ENCODE data around the gene CC2D1A.

The CC2D1A gene

DNA sequence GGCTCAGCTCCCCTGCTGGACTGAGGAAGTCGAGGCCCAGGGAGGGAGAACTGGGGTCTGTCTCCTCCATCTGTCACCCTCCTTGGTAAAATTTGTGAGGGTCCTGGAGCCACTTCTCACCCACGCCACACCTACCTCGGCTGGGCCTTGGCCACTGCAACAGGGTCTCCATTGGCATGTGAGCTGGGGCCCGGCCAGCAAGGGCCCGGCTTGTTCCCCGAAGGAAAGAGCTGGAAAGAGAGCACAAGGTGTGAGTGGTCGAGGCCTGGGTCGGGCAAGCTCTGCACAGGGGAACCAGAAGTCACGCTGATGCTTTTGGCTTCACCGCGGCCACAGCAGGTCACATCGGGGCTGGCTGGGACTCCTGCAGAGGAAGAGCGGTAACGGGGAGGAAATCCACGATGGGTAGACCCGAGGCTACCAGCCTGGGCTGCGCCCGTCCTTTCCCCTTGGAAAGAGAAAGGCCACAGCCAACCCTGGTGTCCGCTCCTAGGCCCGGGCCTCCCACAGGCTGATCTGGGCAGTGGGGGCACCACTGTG, 20.1 kb upstream of the CC2D1A start:
- H3K4me1 ChIP-seq (ENCODE audit: control insufficient read depth in 2 of 2, insufficient read depth in 2 of 2, low read length in 2 of 2), result peaks cover 55% of the 10 kb centered on the region in 2 donors
- no peaks in the 10 kb centered on the region for H3K27me3 ChIP-seq (ENCODE audit: control insufficient read depth in 2 of 2, insufficient read depth in 2 of 2, low read length in 2 of 2)
- peak overlapping the region; percentile 77 to 81 for H3K27ac ChIP-seq (ENCODE audit: low read depth in 2 of 2, low read length in 2 of 2)
- H3K4me3 ChIP-seq (ENCODE audit: low read length in 2 of 2), result no peak overlapping the region
- H3K9ac ChIP-seq (ENCODE audit: low read depth in 1 of 2, low read length in 2 of 2), result peak overlapping the region; percentile 15 to 62
- H3K9me3 ChIP-seq (ENCODE audit: control insufficient read depth in 2 of 2, low read length in 2 of 2), result no peaks in the 10 kb centered on the region
- H3K36me3 ChIP-seq (ENCODE audit: control insufficient read depth in 2 of 2, insufficient read depth in 2 of 2, low read length in 2 of 2), result no peaks in the 10 kb centered on the region

DNA sequence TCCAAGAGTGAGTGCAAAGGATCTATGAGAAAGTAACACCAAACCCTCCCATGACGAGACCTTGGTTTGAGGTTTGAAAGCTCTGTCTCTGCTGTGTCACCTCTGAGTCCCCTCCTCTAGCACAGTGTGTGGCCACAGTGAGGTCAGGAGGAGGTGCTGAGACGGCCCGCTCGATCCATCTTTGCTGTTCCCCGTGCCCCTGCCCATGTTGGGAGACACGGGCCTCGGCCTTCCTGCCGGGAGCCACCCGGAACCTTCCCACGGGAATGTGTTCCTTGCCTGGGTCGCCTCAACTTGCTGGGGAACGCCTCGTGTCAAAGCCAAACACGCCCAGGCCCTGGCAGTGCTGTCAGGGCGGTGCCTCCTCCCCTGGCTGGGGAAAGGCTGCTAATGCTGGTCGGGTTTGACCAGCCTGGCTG, 19.0 kb upstream of the CC2D1A start:
- Histone ChIP-seq H3K27me3 (ENCODE audit: control insufficient read depth in 2 of 2, insufficient read depth in 2 of 2, low read length in 2 of 2) (no peaks in the 10 kb centered on the region), H3K9ac (ENCODE audit: low read depth in 1 of 2, low read length in 2 of 2) (peak overlapping the region; percentile 29 to 44), H3K4me3 (ENCODE audit: low read length in 2 of 2) (peak overlapping the region in 1 of 2 donors; percentile 1), H3K4me1 (ENCODE audit: control insufficient read depth in 2 of 2, insufficient read depth in 2 of 2, low read length in 2 of 2) (peaks cover 44 to 45% of the 10 kb centered on the region in 2 donors), H3K27ac (ENCODE audit: low read depth in 2 of 2, low read length in 2 of 2) (peak overlapping the region; percentile 73 to 80), H3K9me3 (ENCODE audit: control insufficient read depth in 2 of 2, low read length in 2 of 2) (no peaks in the 10 kb centered on the region), H3K36me3 (ENCODE audit: control insufficient read depth in 2 of 2, insufficient read depth in 2 of 2, low read length in 2 of 2) (no peaks in the 10 kb centered on the region)

DNA sequence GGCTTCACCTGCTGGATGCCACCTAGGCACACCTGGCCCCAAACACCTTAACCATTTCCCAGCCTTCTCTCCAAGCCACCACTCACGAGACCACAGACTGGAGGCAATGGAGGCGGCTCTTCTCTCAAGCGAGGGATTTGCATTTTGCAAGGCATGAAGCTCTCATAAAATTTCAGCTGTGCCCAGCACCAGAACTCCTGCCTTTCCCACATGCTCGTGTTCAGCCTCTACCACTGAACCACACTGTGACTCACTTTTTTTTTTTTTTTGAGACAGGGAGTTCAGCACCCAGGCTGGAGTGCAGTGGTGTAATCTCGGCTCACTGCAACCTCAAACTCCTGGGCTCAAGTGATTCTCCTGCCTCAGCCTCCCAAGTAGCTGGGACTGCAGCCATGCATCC, 18.5 kb upstream of the CC2D1A start:
- H3K4me3 ChIP-seq (ENCODE audit: low read length in 2 of 2), result no peak overlapping the region
- H3K27ac ChIP-seq (ENCODE audit: low read depth in 2 of 2, low read length in 2 of 2), result peak overlapping the region; percentile 73 to 80
- H3K9ac ChIP-seq (ENCODE audit: low read depth in 1 of 2, low read length in 2 of 2), result peak overlapping the region; percentile 38 to 44
- H3K27me3 ChIP-seq (ENCODE audit: control insufficient read depth in 2 of 2, insufficient read depth in 2 of 2, low read length in 2 of 2), result no peaks in the 10 kb centered on the region
- H3K9me3 ChIP-seq (ENCODE audit: control insufficient read depth in 2 of 2, low read length in 2 of 2), result no peaks in the 10 kb centered on the region
- H3K4me1 ChIP-seq (ENCODE audit: control insufficient read depth in 2 of 2, insufficient read depth in 2 of 2, low read length in 2 of 2), result peaks cover 39 to 43% of the 10 kb centered on the region in 2 donors
- H3K36me3 ChIP-seq (ENCODE audit: control insufficient read depth in 2 of 2, insufficient read depth in 2 of 2, low read length in 2 of 2), result no peaks in the 10 kb centered on the region

DNA sequence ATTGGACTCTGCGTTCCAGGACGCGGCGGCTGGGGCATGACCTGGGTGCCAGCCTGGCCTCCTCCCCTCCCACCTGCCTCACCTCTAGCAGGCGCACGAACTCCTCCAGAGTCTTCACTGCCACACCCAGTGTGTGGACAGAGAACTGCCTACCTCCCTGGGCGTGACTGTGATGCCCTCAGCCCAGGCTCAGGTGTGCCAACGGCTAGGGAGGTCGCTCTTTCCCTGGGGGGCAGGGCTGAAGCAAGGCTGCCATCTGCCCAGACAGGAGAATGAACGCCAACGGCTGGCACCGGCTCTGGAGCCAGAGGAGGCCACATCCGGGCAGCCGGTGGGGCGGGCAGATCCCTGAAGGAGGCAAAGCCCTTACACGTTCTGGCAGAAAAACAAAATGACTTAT, 17.7 kb upstream of the CC2D1A start:
- Histone ChIP-seq H3K9me3 (ENCODE audit: control insufficient read depth in 2 of 2, low read length in 2 of 2) (no peaks in the 10 kb centered on the region), H3K36me3 (ENCODE audit: control insufficient read depth in 2 of 2, insufficient read depth in 2 of 2, low read length in 2 of 2) (no peaks in the 10 kb centered on the region), H3K27ac (ENCODE audit: low read depth in 2 of 2, low read length in 2 of 2) (peak overlapping the region; percentile 73 to 80), H3K4me1 (ENCODE audit: control insufficient read depth in 2 of 2, insufficient read depth in 2 of 2, low read length in 2 of 2) (peaks cover 37 to 42% of the 10 kb centered on the region in 2 donors), H3K27me3 (ENCODE audit: control insufficient read depth in 2 of 2, insufficient read depth in 2 of 2, low read length in 2 of 2) (no peaks in the 10 kb centered on the region), H3K4me3 (ENCODE audit: low read length in 2 of 2) (no peak overlapping the region), H3K9ac (ENCODE audit: low read depth in 1 of 2, low read length in 2 of 2) (peak overlapping the region in 1 of 2 donors; percentile 38)

DNA sequence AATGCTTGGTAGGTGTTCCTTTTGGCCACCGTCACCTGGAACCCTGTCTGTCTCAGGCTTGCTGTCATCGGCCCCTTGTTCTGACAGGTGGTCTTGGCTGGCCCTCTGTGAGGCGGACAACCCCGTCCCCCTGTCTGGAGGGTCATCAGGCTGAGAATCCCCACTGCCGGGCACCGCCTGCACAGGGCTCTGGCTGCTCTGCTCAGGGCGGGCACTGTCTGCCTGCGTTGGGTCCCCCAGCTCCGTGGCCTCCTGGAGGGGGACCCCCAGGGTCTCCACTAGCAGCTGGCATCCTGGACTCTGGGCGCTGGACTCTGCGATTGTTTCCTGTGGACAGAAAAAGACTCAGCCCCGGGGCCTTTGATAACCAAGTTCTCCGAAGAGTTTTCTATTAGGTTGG, 15.9 kb upstream of the CC2D1A start:
- Histone ChIP-seq H3K27ac (ENCODE audit: low read depth in 2 of 2, low read length in 2 of 2) (no peak overlapping the region), H3K9me3 (ENCODE audit: control insufficient read depth in 2 of 2, low read length in 2 of 2) (no peaks in the 10 kb centered on the region), H3K4me3 (ENCODE audit: low read length in 2 of 2) (no peak overlapping the region), H3K4me1 (ENCODE audit: control insufficient read depth in 2 of 2, insufficient read depth in 2 of 2, low read length in 2 of 2) (peaks cover 32 to 35% of the 10 kb centered on the region in 2 donors), H3K36me3 (ENCODE audit: control insufficient read depth in 2 of 2, insufficient read depth in 2 of 2, low read length in 2 of 2) (no peaks in the 10 kb centered on the region), H3K27me3 (ENCODE audit: control insufficient read depth in 2 of 2, insufficient read depth in 2 of 2, low read length in 2 of 2) (no peaks in the 10 kb centered on the region), H3K9ac (ENCODE audit: low read depth in 1 of 2, low read length in 2 of 2) (no peak overlapping the region)

DNA sequence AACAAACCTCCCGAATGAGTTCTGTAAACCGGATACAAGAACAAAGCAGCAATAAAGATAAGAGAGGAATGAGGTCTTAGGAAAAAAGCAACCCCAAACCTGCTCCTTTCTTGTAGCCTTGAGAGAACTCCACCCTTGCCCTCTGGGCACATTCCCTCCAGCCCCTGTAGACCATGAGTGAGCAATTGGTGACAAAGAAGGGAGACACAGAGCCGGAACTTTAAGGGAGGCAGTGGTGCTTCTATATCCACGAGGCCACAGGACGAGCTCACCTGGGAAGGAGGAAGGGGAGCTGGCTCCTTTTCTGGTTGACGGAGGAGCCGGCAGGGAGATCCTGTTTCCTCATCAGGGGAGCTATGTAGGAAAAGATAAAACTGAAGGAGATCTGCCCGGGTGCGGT, 13.1 kb upstream of the CC2D1A start:
- Histone ChIP-seq H3K27ac (ENCODE audit: low read depth in 2 of 2, low read length in 2 of 2) (peak overlapping the region; percentile 63 to 76), H3K9ac (ENCODE audit: low read depth in 1 of 2, low read length in 2 of 2) (peak overlapping the region in 1 of 2 donors; percentile 14), H3K27me3 (ENCODE audit: control insufficient read depth in 2 of 2, insufficient read depth in 2 of 2, low read length in 2 of 2) (no peaks in the 10 kb centered on the region), H3K36me3 (ENCODE audit: control insufficient read depth in 2 of 2, insufficient read depth in 2 of 2, low read length in 2 of 2) (no peaks in the 10 kb centered on the region), H3K4me3 (ENCODE audit: low read length in 2 of 2) (no peak overlapping the region), H3K9me3 (ENCODE audit: control insufficient read depth in 2 of 2, low read length in 2 of 2) (no peaks in the 10 kb centered on the region), H3K4me1 (ENCODE audit: control insufficient read depth in 2 of 2, insufficient read depth in 2 of 2, low read length in 2 of 2) (peaks cover 10 to 18% of the 10 kb centered on the region in 2 donors)

GRCh38 chr19:13894552-13894951, 11.4 kb upstream of the CC2D1A start:
- no peak overlapping the region for H3K4me3 ChIP-seq (ENCODE audit: low read length in 2 of 2)
- H3K9me3 ChIP-seq (ENCODE audit: control insufficient read depth in 2 of 2, low read length in 2 of 2), result no peaks in the 10 kb centered on the region
- H3K27me3 ChIP-seq (ENCODE audit: control insufficient read depth in 2 of 2, insufficient read depth in 2 of 2, low read length in 2 of 2), result no peaks in the 10 kb centered on the region
- no peak overlapping the region for H3K9ac ChIP-seq (ENCODE audit: low read depth in 1 of 2, low read length in 2 of 2)
- H3K4me1 ChIP-seq (ENCODE audit: control insufficient read depth in 2 of 2, insufficient read depth in 2 of 2, low read length in 2 of 2), result peaks cover 9 to 14% of the 10 kb centered on the region in 2 donors
- H3K27ac ChIP-seq (ENCODE audit: low read depth in 2 of 2, low read length in 2 of 2), result no peak overlapping the region
- H3K36me3 ChIP-seq (ENCODE audit: control insufficient read depth in 2 of 2, insufficient read depth in 2 of 2, low read length in 2 of 2), result no peaks in the 10 kb centered on the region

DNA sequence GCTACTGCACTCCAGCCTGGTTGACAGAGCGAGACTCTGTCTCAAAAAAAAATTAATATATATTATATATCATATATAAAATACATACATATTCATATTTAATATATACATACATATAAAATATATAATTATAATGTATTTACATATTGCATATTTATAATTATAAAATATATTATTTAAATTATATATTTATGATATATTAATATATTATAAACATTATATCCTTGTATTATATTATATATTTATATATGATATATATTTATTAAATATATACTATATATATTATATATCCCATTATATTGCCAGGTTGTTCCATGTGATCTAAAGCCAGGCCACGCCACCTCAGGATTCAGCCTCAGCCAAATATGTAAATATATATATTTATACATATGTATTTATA, 9.8 kb upstream of the CC2D1A start:
- H3K4me3 ChIP-seq (ENCODE audit: low read length in 2 of 2), result no peak overlapping the region
- H3K4me1 ChIP-seq (ENCODE audit: control insufficient read depth in 2 of 2, insufficient read depth in 2 of 2, low read length in 2 of 2), result peaks cover 11 to 14% of the 10 kb centered on the region in 2 donors
- H3K27me3 ChIP-seq (ENCODE audit: control insufficient read depth in 2 of 2, insufficient read depth in 2 of 2, low read length in 2 of 2), result no peaks in the 10 kb centered on the region
- H3K36me3 ChIP-seq (ENCODE audit: control insufficient read depth in 2 of 2, insufficient read depth in 2 of 2, low read length in 2 of 2), result no peaks in the 10 kb centered on the region
- H3K9me3 ChIP-seq (ENCODE audit: control insufficient read depth in 2 of 2, low read length in 2 of 2), result no peaks in the 10 kb centered on the region
- H3K9ac ChIP-seq (ENCODE audit: low read depth in 1 of 2, low read length in 2 of 2), result no peak overlapping the region
- no peak overlapping the region for H3K27ac ChIP-seq (ENCODE audit: low read depth in 2 of 2, low read length in 2 of 2)

GRCh38 chr19:13899393-13899792, 6.6 kb upstream of the CC2D1A start:
- peak overlapping the region; percentile 64 to 77 for H3K27ac ChIP-seq (ENCODE audit: low read depth in 2 of 2, low read length in 2 of 2)
- H3K4me3 ChIP-seq (ENCODE audit: low read length in 2 of 2), result no peak overlapping the region
- no peaks in the 10 kb centered on the region for H3K36me3 ChIP-seq (ENCODE audit: control insufficient read depth in 2 of 2, insufficient read depth in 2 of 2, low read length in 2 of 2)
- H3K4me1 ChIP-seq (ENCODE audit: control insufficient read depth in 2 of 2, insufficient read depth in 2 of 2, low read length in 2 of 2), result peaks cover 7 to 12% of the 10 kb centered on the region in 2 donors
- H3K9me3 ChIP-seq (ENCODE audit: control insufficient read depth in 2 of 2, low read length in 2 of 2), result no peaks in the 10 kb centered on the region
- no peak overlapping the region for H3K9ac ChIP-seq (ENCODE audit: low read depth in 1 of 2, low read length in 2 of 2)
- no peaks in the 10 kb centered on the region for H3K27me3 ChIP-seq (ENCODE audit: control insufficient read depth in 2 of 2, insufficient read depth in 2 of 2, low read length in 2 of 2)

GRCh38 chr19:13899912-13900584, 6.0 kb upstream of the CC2D1A start:
- Histone ChIP-seq H3K27ac (ENCODE audit: low read depth in 2 of 2, low read length in 2 of 2) (peak overlapping the region; percentile 64 to 77), H3K9ac (ENCODE audit: low read depth in 1 of 2, low read length in 2 of 2) (no peak overlapping the region), H3K27me3 (ENCODE audit: control insufficient read depth in 2 of 2, insufficient read depth in 2 of 2, low read length in 2 of 2) (no peaks in the 10 kb centered on the region), H3K9me3 (ENCODE audit: control insufficient read depth in 2 of 2, low read length in 2 of 2) (no peaks in the 10 kb centered on the region), H3K4me3 (ENCODE audit: low read length in 2 of 2) (no peak overlapping the region), H3K36me3 (ENCODE audit: control insufficient read depth in 2 of 2, insufficient read depth in 2 of 2, low read length in 2 of 2) (no peaks in the 10 kb centered on the region), H3K4me1 (ENCODE audit: control insufficient read depth in 2 of 2, insufficient read depth in 2 of 2, low read length in 2 of 2) (peaks cover 7 to 10% of the 10 kb centered on the region in 2 donors)
